Smooth muscle cell (in vitro differentiated cells): ENCODE data around the gene ATG13. TPM values are rescaled to one million over a fixed set of nuclear protein-coding genes. Genes with fewer than 3 reads are reported as not detected.

ENCODE experiments used
- DNase-seq: peaks from one replicate; lab custom pipeline; 2025; ENCODE audit not compliant: unreplicated experiment; lab: John Stamatoyannopoulos, UW
- H2AFZ ChIP-seq: fragments of 200-600 bp; sonication (generic); 2 replicates; pipeline ENCODE4 v1.6.0; 2016; ENCODE audit warnings: antibody characterized with exemption, low read depth, mild to moderate bottlenecking
- H3F3A ChIP-seq: fragments of 200-600 bp; sonication (generic); 2 replicates; pipeline ENCODE4 v1.6.0; 2017; ENCODE audit warnings: antibody characterized with exemption, low read depth
- H3K27ac ChIP-seq: fragments of 200-600 bp; sonication (generic); 2 replicates; pipeline ENCODE4 v1.5.1; 2016; ENCODE audit warnings: low read depth, mild to moderate bottlenecking
- H3K27me3 ChIP-seq: fragments of 200-600 bp; sonication (generic); 2 replicates; pipeline ENCODE4 v1.6.1; 2016; ENCODE audit warnings: low read depth, mild to moderate bottlenecking
- H3K36me3 ChIP-seq: fragments of 200-600 bp; sonication (generic); 2 replicates; pipeline ENCODE4 v1.5.1; 2016; ENCODE audit warnings: low read depth
- H3K4me1 ChIP-seq: fragments of 200-600 bp; sonication (generic); 2 replicates; pipeline ENCODE4 v1.5.1; 2016; ENCODE audit warnings: low read depth
- H3K4me2 ChIP-seq: fragments of 200-600 bp; sonication (generic); 2 replicates; pipeline ENCODE4 v1.6.0; 2016; ENCODE audit warnings: mild to moderate bottlenecking
- H3K4me3 ChIP-seq: fragments of 200-600 bp; sonication (generic); 2 replicates; pipeline ENCODE4 v1.5.1; 2016; ENCODE audit warnings: mild to moderate bottlenecking
- H3K79me2 ChIP-seq: fragments of 200-600 bp; sonication (generic); 2 replicates; pipeline ENCODE4 v1.6.0; 2016; ENCODE audit warnings: low read depth, mild to moderate bottlenecking
- H3K9ac ChIP-seq: fragments of 200-600 bp; sonication (generic); 2 replicates; pipeline ENCODE4 v1.6.0; 2016; ENCODE audit warnings: low read depth
- H3K9me3 ChIP-seq: fragments of 200-600 bp; sonication (generic); replicated peaks from 2 replicates; pipeline ENCODE4 v1.5.1; 2016; ENCODE audit warnings: low read depth
- H4K20me1 ChIP-seq: fragments of 200-600 bp; sonication (generic); 2 replicates; pipeline ENCODE4 v1.6.0; 2016; ENCODE audit warnings: low read depth
- WGBS: methylation state at CpG from one replicate; pipeline ENCODE4 v1.1.7; 2016; ENCODE audit warnings: low lambda C conversion rate; 5-methylcytosine and 5-hydroxymethylcytosine counted together
- polyA plus RNA-seq: library from polyadenylated mRNA; unstranded; fragments of >200 nt; fragmentation: Nextera tagmentation; extraction: Ambion mirVana; gene quantifications from 2 replicates; pipeline ENCODE4 v1.2.1, GENCODE V29; 2016
- total RNA-seq: library from RNA; depleted of rRNA; stranded (reverse); fragments of >200 nt; gene quantifications from 2 replicates; pipeline ENCODE4 v1.2.3, GENCODE V29; 2014
- TF ChIP-seq, protein P1 (sequence below): fragments of 200-600 bp; sonication (generic); IDR thresholded peaks from 2 replicates; pipeline ENCODE4 v1.5.1; 2017; ENCODE audit warnings: borderline replicate concordance, mild to moderate bottlenecking, antibody characterized with exemption; ENCODE audit not compliant: insufficient read depth, poor library complexity, severe bottlenecking

Gene ATG13
- total and polyA plus RNA-seq, 2 experiments from 2014 or later: 66.3 to 96.5 TPM

DNA sequence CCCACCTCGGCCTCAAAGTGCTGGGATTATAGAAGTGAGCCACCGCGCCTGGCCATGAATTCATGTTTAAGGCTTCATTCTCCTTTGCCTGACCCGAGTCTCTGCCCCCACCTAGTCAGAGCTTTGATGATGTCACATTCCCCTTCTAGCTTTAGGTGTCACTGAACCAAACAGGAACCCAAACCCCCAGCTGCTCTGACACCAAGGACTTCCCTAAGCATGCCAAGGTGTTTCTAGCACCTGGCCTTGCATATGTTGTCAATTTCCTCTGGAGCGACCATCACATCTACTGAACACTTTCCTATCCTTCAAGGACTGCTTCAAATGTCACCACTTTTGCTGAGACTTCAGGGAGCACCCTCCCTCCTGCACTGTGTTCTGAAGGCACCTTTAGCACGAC, 103.9 kb downstream of the ATG13 start:
- Histone ChIP-seq H3K4me3 (no peak overlapping the region), H3K27me3 (no peaks in the 10 kb centered on the region), H3K4me1 (no peaks in the 10 kb centered on the region), H3K79me2 (no peaks in the 10 kb centered on the region), H3K9ac (no peak overlapping the region), H2AFZ (no peak overlapping the region), H3K4me2 (no peak overlapping the region), H4K20me1 (no peaks in the 10 kb centered on the region), H3F3A (no peaks in the 10 kb centered on the region), H3K27ac (no peak overlapping the region), H3K36me3 (no peaks in the 10 kb centered on the region), H3K9me3 (no peaks in the 10 kb centered on the region)
- DNase-seq: no peak
- WGBS: 90% methylated on average over 6 of the region's 6 CpGs
- TF ChIP-seq, protein P1, sequence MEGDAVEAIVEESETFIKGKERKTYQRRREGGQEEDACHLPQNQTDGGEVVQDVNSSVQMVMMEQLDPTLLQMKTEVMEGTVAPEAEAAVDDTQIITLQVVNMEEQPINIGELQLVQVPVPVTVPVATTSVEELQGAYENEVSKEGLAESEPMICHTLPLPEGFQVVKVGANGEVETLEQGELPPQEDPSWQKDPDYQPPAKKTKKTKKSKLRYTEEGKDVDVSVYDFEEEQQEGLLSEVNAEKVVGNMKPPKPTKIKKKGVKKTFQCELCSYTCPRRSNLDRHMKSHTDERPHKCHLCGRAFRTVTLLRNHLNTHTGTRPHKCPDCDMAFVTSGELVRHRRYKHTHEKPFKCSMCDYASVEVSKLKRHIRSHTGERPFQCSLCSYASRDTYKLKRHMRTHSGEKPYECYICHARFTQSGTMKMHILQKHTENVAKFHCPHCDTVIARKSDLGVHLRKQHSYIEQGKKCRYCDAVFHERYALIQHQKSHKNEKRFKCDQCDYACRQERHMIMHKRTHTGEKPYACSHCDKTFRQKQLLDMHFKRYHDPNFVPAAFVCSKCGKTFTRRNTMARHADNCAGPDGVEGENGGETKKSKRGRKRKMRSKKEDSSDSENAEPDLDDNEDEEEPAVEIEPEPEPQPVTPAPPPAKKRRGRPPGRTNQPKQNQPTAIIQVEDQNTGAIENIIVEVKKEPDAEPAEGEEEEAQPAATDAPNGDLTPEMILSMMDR: no peak

DNA sequence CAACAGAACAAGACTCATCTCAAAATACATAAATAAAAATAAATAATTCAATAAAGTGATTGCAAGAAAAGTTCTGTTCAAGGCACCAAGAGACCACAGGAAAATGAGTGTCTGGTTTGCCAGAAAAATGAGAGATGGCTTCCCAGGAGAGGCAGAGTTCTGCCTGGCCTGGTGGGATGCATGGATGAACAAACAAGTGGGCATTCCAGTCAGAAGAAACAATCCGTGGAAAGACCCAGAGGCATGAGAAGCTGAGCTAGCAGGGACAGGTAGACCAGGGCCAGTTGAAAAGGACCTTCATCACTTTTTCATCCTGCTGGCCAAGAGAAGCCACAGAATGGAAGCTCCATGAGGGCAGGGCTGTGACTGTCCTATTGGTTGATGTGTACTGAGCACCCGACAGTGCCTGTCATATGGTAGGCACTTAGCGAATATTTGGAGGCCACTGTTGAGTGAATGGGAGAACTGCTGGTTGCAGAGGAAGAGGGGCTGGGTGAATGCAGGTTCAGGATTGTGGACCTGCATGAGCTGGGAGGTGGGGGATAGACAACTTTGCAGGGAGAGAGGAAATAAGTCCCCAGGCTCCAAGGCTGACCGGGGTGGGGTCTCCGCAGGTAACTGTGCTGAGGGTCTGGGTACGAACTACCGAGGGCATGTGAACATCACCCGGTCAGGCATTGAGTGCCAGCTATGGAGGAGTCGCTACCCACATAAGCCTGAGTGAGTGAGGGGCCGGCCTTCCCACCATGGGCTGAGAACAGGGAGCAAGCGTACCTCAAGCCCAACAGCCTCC, 105.4 kb downstream of the ATG13 start:
- Histone ChIP-seq H3K9me3 (no peaks in the 10 kb centered on the region), H3K27me3 (no peaks in the 10 kb centered on the region), H3K4me3 (no peak overlapping the region), H3K4me1 (no peaks in the 10 kb centered on the region), H3F3A (no peaks in the 10 kb centered on the region), H3K79me2 (no peaks in the 10 kb centered on the region), H3K4me2 (no peak overlapping the region), H2AFZ (no peak overlapping the region), H3K27ac (no peak overlapping the region), H3K36me3 (no peaks in the 10 kb centered on the region), H3K9ac (no peak overlapping the region), H4K20me1 (no peaks in the 10 kb centered on the region)
- TF ChIP-seq, protein P1: no peak
- no peak for DNase-seq
- WGBS: 92% methylated on average over 11 of the region's 11 CpGs

DNA sequence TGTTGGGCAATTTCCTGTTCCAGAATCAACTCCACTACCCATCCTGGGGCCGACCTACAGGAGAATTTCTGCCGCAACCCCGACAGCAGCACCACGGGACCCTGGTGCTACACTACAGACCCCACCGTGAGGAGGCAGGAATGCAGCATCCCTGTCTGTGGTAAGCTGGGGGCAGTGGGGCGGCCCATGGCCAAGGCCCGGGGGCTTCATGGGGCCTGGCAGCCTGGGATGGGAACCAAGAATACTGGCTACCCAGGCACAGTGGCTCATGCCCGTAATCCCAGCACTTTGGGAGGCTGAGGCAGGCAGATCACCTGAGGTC, 106.0 kb downstream of the ATG13 start:
- Histone ChIP-seq H3K79me2 (no peaks in the 10 kb centered on the region), H3K27me3 (no peaks in the 10 kb centered on the region), H2AFZ (no peak overlapping the region), H3K4me1 (no peaks in the 10 kb centered on the region), H3K4me3 (no peak overlapping the region), H4K20me1 (no peaks in the 10 kb centered on the region), H3K27ac (no peak overlapping the region), H3K9ac (no peak overlapping the region), H3K4me2 (no peak overlapping the region), H3K9me3 (no peaks in the 10 kb centered on the region), H3F3A (no peaks in the 10 kb centered on the region), H3K36me3 (no peaks in the 10 kb centered on the region)
- 87% methylated on average over 8 of the region's 8 CpGs for WGBS
- DNase-seq: no peak
- TF ChIP-seq, protein P1: no peak

DNA sequence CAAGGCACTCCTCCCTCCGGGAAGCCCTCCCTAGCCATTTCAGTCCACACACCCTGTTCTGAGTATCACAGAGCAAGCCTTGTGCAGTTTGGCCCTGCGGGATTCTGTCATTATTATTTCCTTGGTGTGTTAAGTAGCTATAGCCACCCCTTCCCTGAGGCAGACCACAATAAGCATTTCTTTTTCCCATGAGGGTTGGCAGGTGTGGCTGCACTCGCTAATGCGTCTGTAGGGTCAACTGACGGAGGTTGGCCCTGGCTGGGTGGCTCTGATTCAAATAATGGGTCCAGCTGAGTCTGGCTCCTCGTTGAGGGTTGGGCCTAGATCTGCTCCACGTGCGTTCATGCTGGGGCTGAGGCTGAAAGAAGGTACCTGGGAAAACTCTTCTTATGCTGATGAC, 106.7 kb downstream of the ATG13 start:
- Histone ChIP-seq H3K27ac (no peak overlapping the region), H2AFZ (no peak overlapping the region), H3K9me3 (no peaks in the 10 kb centered on the region), H3K9ac (no peak overlapping the region), H3K4me3 (no peak overlapping the region), H3K36me3 (no peaks in the 10 kb centered on the region), H4K20me1 (no peaks in the 10 kb centered on the region), H3K4me2 (no peak overlapping the region), H3K27me3 (no peaks in the 10 kb centered on the region), H3K4me1 (no peaks in the 10 kb centered on the region), H3K79me2 (no peaks in the 10 kb centered on the region), H3F3A (no peaks in the 10 kb centered on the region)
- TF ChIP-seq, protein P1: no peak
- DNase-seq: no peak
- WGBS: 77% methylated on average over 8 of the region's 8 CpGs
